GM18867 (cell line): ENCODE data around the gene RETSAT.
"Not testable (repeated sequence)": the region's sequence is repeated elsewhere in the genome, so short reads cannot be mapped to it uniquely, and the experiment has no call there.

ENCODE experiments used
- ATAC-seq: cut with Tn5 transposase; IDR thresholded peaks from one replicate; pipeline ENCODE4 v1.9.1; 2021; ENCODE audit warnings: mild to moderate bottlenecking, moderate library complexity; ENCODE audit not compliant: unreplicated experiment

Gene RETSAT

GRCh38 chr2:85334928-85335327 is 19.4 kb downstream of the RETSAT start:
- ATAC-seq = no peak

GRCh38 chr2:85333877-85334276 is 20.5 kb downstream of the RETSAT start:
- not testable (repeated sequence) for ATAC-seq

GRCh38 chr2:85330839-85331636 is 23.3 kb downstream of the RETSAT start:
- no peak for ATAC-seq

- ATAC-seq = not testable (repeated sequence)
These were observed 24.6 kb downstream of the RETSAT start for GRCh38 chr2:85329701-85330100.

- ATAC-seq = no peak
These were observed 25.1 kb downstream of the RETSAT start for GRCh38 chr2:85329181-85329651.

- ATAC-seq = peak; percentile 85
These were observed 26.3 kb downstream of the RETSAT start, which contains the start of gene TGOLN2 for GRCh38 chr2:85327822-85328617. TGOLN2 (minus strand) TSS chr2:85327989; CDS start chr2:85327962, 27 bp downstream.

GRCh38 chr2:85327160-85327821 is 27.0 kb downstream of the RETSAT start:
- ATAC-seq = peak; percentile 28

- ATAC-seq = peak; percentile 34
These were observed 27.7 kb downstream of the RETSAT start for GRCh38 chr2:85326406-85327159.

- no peak for ATAC-seq
These were observed 28.9 kb downstream of the RETSAT start for GRCh38 chr2:85325466-85325811.

- ATAC-seq = no peak
These were observed 29.5 kb downstream of the RETSAT start for GRCh38 chr2:85324639-85325465.

GRCh38 chr2:85323988-85324367 is 30.4 kb downstream of the RETSAT start:
- not testable (repeated sequence) for ATAC-seq

GRCh38 chr2:85323351-85323987 is 30.9 kb downstream of the RETSAT start:
- no peak for ATAC-seq

GRCh38 chr2:85319796-85320195 is 34.5 kb downstream of the RETSAT start:
- no peak for ATAC-seq

- no peak for ATAC-seq
These were observed 35.9 kb downstream of the RETSAT start for GRCh38 chr2:85318222-85319074.

GRCh38 chr2:85315921-85316320 is 38.4 kb downstream of the RETSAT start:
- not testable (repeated sequence) for ATAC-seq

GRCh38 chr2:85314884-85315242 is 39.5 kb downstream of the RETSAT start:
- ATAC-seq = no peak

GRCh38 chr2:85312404-85312803 is 41.9 kb downstream of the RETSAT start:
- no peak for ATAC-seq

GRCh38 chr2:85310330-85310729 is 44.0 kb downstream of the RETSAT start:
- ATAC-seq = peak; percentile 69
